Astrocyte of the cerebellum (primary cell): ENCODE results near the gene ANKS1B.
A peak's percentile ranks its signal among the peaks of the same experiment; 100 is the strongest.

Experiments
- DNase-seq: peaks from one replicate; pipeline ENCODE4 v3.0.0-alpha.2; 2011; ENCODE audit warnings: low read depth
- H3K4me3 ChIP-seq: 2 replicates; pipeline ENCODE4 v1.5.1; 2011; ENCODE audit warnings: mild to moderate bottlenecking, low read depth, low read length, moderate library complexity
- CTCF ChIP-seq: IDR thresholded peaks from 2 replicates; pipeline ENCODE4 v1.5.1; 2012; ENCODE audit warnings: low read length, low read depth, moderate library complexity, mild to moderate bottlenecking; ENCODE audit errors: missing control alignments
- in situ Hi-C: cut with HindIII; loops from 2 replicates; pipeline ENCODE4 v1.10.0; 2017; ENCODE audit warnings: low sequenced_read_pairs

ANKS1B gene

GRCh38 chr12:99282624-99283023 lies 702.1 kb downstream of the ANKS1B start:
- TF ChIP-seq CTCF = no peak
- H3K4me3 ChIP-seq = no peak overlapping the region
- no peak for DNase-seq
- in situ Hi-C loops = no loop called here

- no peak overlapping the region for H3K4me3 ChIP-seq
- no peak for DNase-seq
- in situ Hi-C loops = no loop called here
- TF ChIP-seq CTCF = no peak
Observed at GRCh38 chr12:99282086-99282485, 702.6 kb downstream of the ANKS1B start.

- peak; percentile 15 for DNase-seq
- in situ Hi-C loops = no loop called here
- TF ChIP-seq CTCF = no peak
- H3K4me3 ChIP-seq = no peak overlapping the region
Observed at GRCh38 chr12:99281277-99281676, 703.5 kb downstream of the ANKS1B start.

- in situ Hi-C loops = no loop called here
- H3K4me3 ChIP-seq = no peak overlapping the region
- TF ChIP-seq CTCF = no peak
- no peak for DNase-seq
Observed at GRCh38 chr12:99278899-99279298, 705.8 kb downstream of the ANKS1B start.

GRCh38 chr12:99277591-99278379 lies 707.0 kb downstream of the ANKS1B start:
- no peak overlapping the region for H3K4me3 ChIP-seq
- TF ChIP-seq CTCF = no peak
- DNase-seq = no peak
- in situ Hi-C loops = no loop called here

- in situ Hi-C loops = no loop called here
- DNase-seq = no peak
- H3K4me3 ChIP-seq = no peak overlapping the region
- TF ChIP-seq CTCF = no peak
Observed at GRCh38 chr12:99271071-99271470, 713.7 kb downstream of the ANKS1B start.
